NOMO-1 treated with DMSO at 0.1 percent for 48 hours (cell line): Measurements from ENCODE around the gene KLHL13.
"Not testable (repeated sequence)": the region's sequence is repeated elsewhere in the genome, so short reads cannot be mapped to it uniquely, and the experiment has no call there.

ENCODE experiments used
- DNase-seq: peaks from one replicate; lab custom pipeline; 2025; ENCODE audit not compliant: unreplicated experiment; lab: John Stamatoyannopoulos, UW

Gene KLHL13

GRCh38 chrX:118088084-118088483, 28.5 kb downstream of the KLHL13 start:
- no peak for DNase-seq

GRCh38 chrX:118074196-118074595, 42.4 kb downstream of the KLHL13 start:
- DNase-seq: no peak

- DNase-seq: no peak
These were observed 49.6 kb downstream of the KLHL13 start for GRCh38 chrX:118066867-118067515.

GRCh38 chrX:118062817-118063615, 53.6 kb downstream of the KLHL13 start:
- no peak for DNase-seq

- peak; percentile 45 for DNase-seq
These were observed 54.4 kb downstream of the KLHL13 start for GRCh38 chrX:118062048-118062789.

GRCh38 chrX:118058924-118059323, 57.7 kb downstream of the KLHL13 start:
- DNase-seq: no peak

GRCh38 chrX:118056870-118057269, 59.7 kb downstream of the KLHL13 start:
- DNase-seq: no peak

- DNase-seq: no peak
These were observed 66.9 kb downstream of the KLHL13 start for GRCh38 chrX:118049713-118050112.

- no peak for DNase-seq
These were observed 69.0 kb downstream of the KLHL13 start for GRCh38 chrX:118047446-118048186.

- DNase-seq: no peak
These were observed 77.0 kb downstream of the KLHL13 start for GRCh38 chrX:118039591-118039990.

- DNase-seq: no peak
These were observed 77.8 kb downstream of the KLHL13 start for GRCh38 chrX:118038614-118039365.

- DNase-seq: no peak
These were observed 90.0 kb downstream of the KLHL13 start for GRCh38 chrX:118026631-118027030.

GRCh38 chrX:118025226-118025625, 91.4 kb downstream of the KLHL13 start:
- no peak for DNase-seq

- DNase-seq: no peak
These were observed 92.1 kb downstream of the KLHL13 start for GRCh38 chrX:118024482-118024881.

GRCh38 chrX:118022753-118023152, 93.9 kb downstream of the KLHL13 start:
- no peak for DNase-seq

GRCh38 chrX:118016422-118016821, 100.2 kb downstream of the KLHL13 start:
- no peak for DNase-seq

- not testable (repeated sequence) for DNase-seq
These were observed 114.2 kb downstream of the KLHL13 start for GRCh38 chrX:118002417-118002816.

GRCh38 chrX:118000518-118000917, 116.1 kb downstream of the KLHL13 start:
- no peak for DNase-seq

- DNase-seq: no peak
These were observed 118.4 kb downstream of the KLHL13 start for GRCh38 chrX:117998171-117998570.

GRCh38 chrX:117996918-117997480, 119.6 kb downstream of the KLHL13 start:
- no peak for DNase-seq
